Measurements from ENCODE around the gene MED20. TPM values are rescaled to one million over a fixed set of nuclear protein-coding genes. Genes with fewer than 3 reads are reported as not detected.

The MED20 gene
- total RNA-seq, 1 donor from 2014 or later: 40.0 TPM

DNA sequence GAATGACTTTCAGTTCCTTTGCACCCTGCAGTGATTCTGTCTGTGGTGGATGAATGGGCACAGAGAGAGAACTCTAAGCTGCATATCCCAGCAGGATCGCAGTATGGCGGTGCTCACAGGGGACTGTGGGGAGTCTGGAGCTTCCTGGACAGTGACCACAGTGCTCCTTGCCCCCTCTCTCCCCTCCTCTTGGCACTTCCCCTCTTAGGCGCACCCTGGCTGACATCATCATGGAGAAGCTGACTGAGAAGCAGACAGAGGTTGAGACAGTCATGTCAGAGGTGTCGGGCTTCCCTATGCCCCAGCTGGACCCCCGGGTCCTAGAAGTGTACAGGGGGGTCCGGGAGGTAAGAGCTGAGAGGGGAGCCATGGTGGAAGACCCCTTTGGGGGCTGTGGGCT lies 9.0 kb upstream of the MED20 start:
- FAIRE-seq: no peak
- no peak for DNase-seq (ENCODE audit: low read depth)

GRCh38 chr6:41927253-41927652 lies 6.3 kb upstream of the MED20 start:
- DNase-seq (ENCODE audit: low read depth) (no peak), FAIRE-seq (no peak)
- no peak overlapping the region for H3K4me3 ChIP-seq (ENCODE audit: low read depth, low read length)
- peaks cover 33% of the 10 kb centered on the region for H3K36me3 ChIP-seq (ENCODE audit: control insufficient read depth, insufficient read depth, low read length)
- TF ChIP-seq, protein P1, sequence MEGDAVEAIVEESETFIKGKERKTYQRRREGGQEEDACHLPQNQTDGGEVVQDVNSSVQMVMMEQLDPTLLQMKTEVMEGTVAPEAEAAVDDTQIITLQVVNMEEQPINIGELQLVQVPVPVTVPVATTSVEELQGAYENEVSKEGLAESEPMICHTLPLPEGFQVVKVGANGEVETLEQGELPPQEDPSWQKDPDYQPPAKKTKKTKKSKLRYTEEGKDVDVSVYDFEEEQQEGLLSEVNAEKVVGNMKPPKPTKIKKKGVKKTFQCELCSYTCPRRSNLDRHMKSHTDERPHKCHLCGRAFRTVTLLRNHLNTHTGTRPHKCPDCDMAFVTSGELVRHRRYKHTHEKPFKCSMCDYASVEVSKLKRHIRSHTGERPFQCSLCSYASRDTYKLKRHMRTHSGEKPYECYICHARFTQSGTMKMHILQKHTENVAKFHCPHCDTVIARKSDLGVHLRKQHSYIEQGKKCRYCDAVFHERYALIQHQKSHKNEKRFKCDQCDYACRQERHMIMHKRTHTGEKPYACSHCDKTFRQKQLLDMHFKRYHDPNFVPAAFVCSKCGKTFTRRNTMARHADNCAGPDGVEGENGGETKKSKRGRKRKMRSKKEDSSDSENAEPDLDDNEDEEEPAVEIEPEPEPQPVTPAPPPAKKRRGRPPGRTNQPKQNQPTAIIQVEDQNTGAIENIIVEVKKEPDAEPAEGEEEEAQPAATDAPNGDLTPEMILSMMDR (IDR thresholded peaks at IDR 0.05; ENCODE audit: insufficient read depth, low read length, severe bottlenecking): no peak
- no peaks in the 10 kb centered on the region for H3K27me3 ChIP-seq (ENCODE audit: control insufficient read depth, insufficient read depth, low read length)

More for the DNA sequence above, 9.0 kb upstream of the MED20 start:
- no peaks in the 10 kb centered on the region for H3K27me3 ChIP-seq (ENCODE audit: control insufficient read depth, insufficient read depth, low read length)
- TF ChIP-seq, protein P1 (IDR thresholded peaks at IDR 0.05; ENCODE audit: insufficient read depth, low read length, severe bottlenecking): no peak
- peaks cover 39% of the 10 kb centered on the region for H3K36me3 ChIP-seq (ENCODE audit: control insufficient read depth, insufficient read depth, low read length)
- no peak overlapping the region for H3K4me3 ChIP-seq (ENCODE audit: low read depth, low read length)

DNA sequence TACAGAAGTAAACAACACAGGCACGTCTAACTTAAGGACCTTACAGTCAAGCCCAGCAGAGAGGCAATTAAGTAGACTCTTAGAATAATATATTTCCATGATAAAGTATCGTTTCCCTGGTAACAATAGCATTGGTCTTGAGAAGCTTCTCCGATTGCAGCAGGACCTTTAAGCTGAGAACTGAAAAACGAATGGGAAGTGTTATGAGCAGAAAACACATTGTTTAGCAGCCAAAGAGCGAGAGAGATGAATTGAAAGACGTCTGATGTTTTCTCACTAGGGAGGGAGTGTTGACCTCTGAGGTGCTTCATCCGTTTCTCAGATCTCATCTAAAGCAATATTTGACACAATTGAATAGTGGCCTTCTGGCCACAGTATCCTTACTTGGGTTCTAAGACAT lies 1.2 kb upstream of the MED20 start:
- TF ChIP-seq, protein P1 (IDR thresholded peaks at IDR 0.05; ENCODE audit: insufficient read depth, low read length, severe bottlenecking): no peak
- no peaks in the 10 kb centered on the region for H3K27me3 ChIP-seq (ENCODE audit: control insufficient read depth, insufficient read depth, low read length)
- DNase-seq (ENCODE audit: low read depth) (no peak), FAIRE-seq (no peak)
- H3K4me3 ChIP-seq (ENCODE audit: low read depth, low read length): peak overlapping the region; percentile 95
- peaks cover 3% of the 10 kb centered on the region for H3K36me3 ChIP-seq (ENCODE audit: control insufficient read depth, insufficient read depth, low read length)

GRCh38 chr6:41921712-41921998 lies 716 bp upstream of the MED20 start:
- H3K4me3 ChIP-seq (ENCODE audit: low read depth, low read length): peak overlapping the region; percentile 95
- DNase-seq (ENCODE audit: low read depth): no peak
- H3K36me3 ChIP-seq (ENCODE audit: control insufficient read depth, insufficient read depth, low read length): peaks cover 4% of the 10 kb centered on the region
- TF ChIP-seq, protein P1 (IDR thresholded peaks at IDR 0.05; ENCODE audit: insufficient read depth, low read length, severe bottlenecking): no peak
- H3K27me3 ChIP-seq (ENCODE audit: control insufficient read depth, insufficient read depth, low read length): no peaks in the 10 kb centered on the region
- FAIRE-seq: no peak

- TF ChIP-seq, protein P1 (IDR thresholded peaks at IDR 0.05; ENCODE audit: insufficient read depth, low read length, severe bottlenecking): no peak
- FAIRE-seq (no peak), DNase-seq (ENCODE audit: low read depth) (peak; percentile 94)
- H3K36me3 ChIP-seq (ENCODE audit: control insufficient read depth, insufficient read depth, low read length): peaks cover 13% of the 10 kb centered on the region
- no peak overlapping the region for H3K4me3 ChIP-seq (ENCODE audit: low read depth, low read length)
- H3K27me3 ChIP-seq (ENCODE audit: control insufficient read depth, insufficient read depth, low read length): no peaks in the 10 kb centered on the region
Measured at GRCh38 chr6:41917528-41917927, 3.4 kb downstream of the MED20 start.

DNA sequence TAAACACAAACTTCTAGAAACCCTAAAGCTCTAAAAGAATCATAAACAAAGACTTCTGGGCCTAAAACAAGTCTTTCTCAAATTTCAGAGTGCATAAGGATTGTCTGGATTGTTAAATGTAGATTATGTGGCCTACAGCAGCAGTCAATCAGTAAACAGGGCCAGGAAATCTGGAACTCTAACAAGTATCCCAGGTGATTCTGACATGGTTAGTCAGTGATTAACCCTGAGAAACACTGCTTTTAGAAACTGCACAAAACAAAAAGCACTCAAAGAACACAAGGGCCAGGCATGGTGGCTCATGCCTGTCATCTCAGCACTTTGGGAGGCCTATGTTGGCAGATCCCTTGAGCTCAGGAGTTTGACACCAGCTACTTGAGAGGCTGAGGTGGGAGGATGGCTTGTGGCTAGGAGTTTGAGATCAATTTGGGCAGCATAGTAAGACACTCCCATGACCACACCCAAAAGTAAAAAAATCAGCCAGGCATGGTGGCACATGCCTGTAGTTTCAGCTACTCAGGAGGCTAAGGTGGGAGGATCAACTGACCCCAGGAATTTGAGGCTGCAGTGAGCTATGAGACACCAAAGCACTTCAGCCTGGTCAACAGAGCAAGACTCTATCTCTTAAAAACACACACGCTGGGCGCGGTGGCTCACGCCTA lies 5.9 kb downstream of the MED20 start:
- Histone ChIP-seq H3K4me3 (ENCODE audit: low read depth, low read length) (no peak overlapping the region), H3K27me3 (ENCODE audit: control insufficient read depth, insufficient read depth, low read length) (no peaks in the 10 kb centered on the region), H3K36me3 (ENCODE audit: control insufficient read depth, insufficient read depth, low read length) (peaks cover 17% of the 10 kb centered on the region)
- TF ChIP-seq, protein P1 (IDR thresholded peaks at IDR 0.05; ENCODE audit: insufficient read depth, low read length, severe bottlenecking): no peak
- DNase-seq (ENCODE audit: low read depth) (no peak), FAIRE-seq (no peak)

All from bronchial epithelial cell (primary cell).